Natural killer cell treated with Interleukin-12 subunit alpha and Interleukin-12 subunit beta and Interleukin-15 and Interleukin-18, amount 100 ng/mL, for 72 hours (primary cell): Measurements from ENCODE around the gene UBASH3A. TPM values are rescaled to one million over a fixed set of nuclear protein-coding genes. Genes with fewer than 3 reads are reported as not detected.

Experiments
- ATAC-seq, 2 donors: fragments of 150-1000 bp; cut with Tn5 transposase in 1 of 2; sonication (Bioruptor Pico), chemical (Tn5 transposase) in 1 of 2; 2 replicates each; pipeline ENCODE4 v1.10.0; 2021
- DNase-seq: peaks from one replicate; pipeline ENCODE4 v3.0.0; 2022; ENCODE audit warnings: low spot score
- H3K27ac Mint-ChIP-seq, 2 donors: 1 replicate in 1 of 2; 2 replicates in 1 of 2; pipeline ENCODE4 v1.8.0; 2022; ENCODE audit warnings: mixed read lengths in 2 of 2, mild to moderate bottlenecking in 1 of 2, moderate library complexity in 1 of 2
- H3K27me3 Mint-ChIP-seq, 2 donors: 1 replicate in 1 of 2; 2 replicates in 1 of 2; pipeline ENCODE4 v1.8.0; 2022; ENCODE audit warnings: mixed read lengths in 2 of 2
- H3K36me3 Mint-ChIP-seq: one replicate; pipeline ENCODE4 v1.8.0; 2022; ENCODE audit warnings: mixed read lengths
- H3K4me1 Mint-ChIP-seq, 2 donors: 1 replicate in 1 of 2; 2 replicates in 1 of 2; pipeline ENCODE4 v1.8.0; 2022; ENCODE audit warnings: low read depth in 2 of 2, mixed read lengths in 2 of 2, mild to moderate bottlenecking in 1 of 2
- H3K4me3 Mint-ChIP-seq: one replicate; pipeline ENCODE4 v1.8.0; 2022; ENCODE audit warnings: mixed read lengths
- H3K9me3 Mint-ChIP-seq: 2 replicates; pipeline ENCODE4 v1.8.0; 2022; ENCODE audit warnings: mixed read lengths
- total RNA-seq, 2 donors: library from RNA; stranded (reverse); gene quantifications; one replicate each; pipeline ENCODE4 v1.2.3, GENCODE V29; 2022

Gene UBASH3A
- total RNA-seq, 2 donors from 2014 or later, result 1.7 to 9.2 TPM

- H3K27me3 Mint-ChIP-seq, result peaks cover 17 to 37% of the 10 kb centered on the region in 2 donors
- no peak for ATAC-seq
- no peaks in the 10 kb centered on the region for H3K9me3 Mint-ChIP-seq
- H3K4me3 Mint-ChIP-seq, result no peak within 1 kb of the TSS
- H3K27ac Mint-ChIP-seq, result no peak within 1 kb of the TSS
- DNase-seq, result no peak
- no peaks in the 10 kb centered on the region for H3K4me1 Mint-ChIP-seq
- H3K36me3 Mint-ChIP-seq, result no peaks in the 10 kb centered on the region
Observed at GRCh38 chr21:42366292-42367010, 37.3 kb upstream of the UBASH3A start, which contains the start of gene TFF1. Gene TFF1, minus strand, starts transcription at chr21:42366535. Its CDS starts 40 bp downstream, at chr21:42366495.

GRCh38 chr21:42367367-42368165 lies 36.1 kb upstream of the UBASH3A start:
- Mint-ChIP-seq H3K4me3 (no peak overlapping the region), H3K27ac (no peak overlapping the region), H3K4me1 (no peaks in the 10 kb centered on the region), H3K27me3 (peaks cover 22 to 33% of the 10 kb centered on the region in 2 donors), H3K9me3 (no peaks in the 10 kb centered on the region), H3K36me3 (no peaks in the 10 kb centered on the region)
- ATAC-seq (no peak), DNase-seq (peak; percentile 25)

GRCh38 chr21:42369821-42370220 lies 33.9 kb upstream of the UBASH3A start:
- Mint-ChIP-seq H3K4me1 (no peaks in the 10 kb centered on the region), H3K4me3 (no peak overlapping the region), H3K27ac (no peak overlapping the region), H3K27me3 (peaks cover 15 to 32% of the 10 kb centered on the region in 2 donors), H3K9me3 (no peaks in the 10 kb centered on the region), H3K36me3 (no peaks in the 10 kb centered on the region)
- DNase-seq (no peak), ATAC-seq (no peak)

GRCh38 chr21:42370894-42371654 lies 32.6 kb upstream of the UBASH3A start:
- Mint-ChIP-seq H3K27ac (peak overlapping the region in 1 of 2 donors; percentile 16), H3K9me3 (no peaks in the 10 kb centered on the region), H3K4me1 (peaks cover 0 to 2% of the 10 kb centered on the region in 2 donors), H3K27me3 (peaks cover 15 to 33% of the 10 kb centered on the region in 2 donors), H3K4me3 (no peak overlapping the region), H3K36me3 (no peaks in the 10 kb centered on the region)
- ATAC-seq (no peak), DNase-seq (no peak)

- Mint-ChIP-seq H3K27ac (no peak overlapping the region), H3K4me1 (peaks cover 0 to 2% of the 10 kb centered on the region in 2 donors), H3K4me3 (no peak overlapping the region), H3K9me3 (no peaks in the 10 kb centered on the region), H3K27me3 (peaks cover 15 to 41% of the 10 kb centered on the region in 2 donors), H3K36me3 (no peaks in the 10 kb centered on the region)
- DNase-seq, result no peak
- ATAC-seq, result no peak
Observed at GRCh38 chr21:42373196-42373907, 30.4 kb upstream of the UBASH3A start.

GRCh38 chr21:42373908-42374455 lies 29.7 kb upstream of the UBASH3A start:
- peak overlapping the region; percentile 11 to 31 for H3K27ac Mint-ChIP-seq
- H3K36me3 Mint-ChIP-seq, result no peaks in the 10 kb centered on the region
- H3K9me3 Mint-ChIP-seq, result no peaks in the 10 kb centered on the region
- peak overlapping the region; percentile 30 for H3K4me3 Mint-ChIP-seq
- H3K4me1 Mint-ChIP-seq, result peaks cover 0 to 2% of the 10 kb centered on the region in 2 donors
- peaks cover 15 to 41% of the 10 kb centered on the region in 2 donors for H3K27me3 Mint-ChIP-seq
- DNase-seq (no peak), ATAC-seq (no peak)

- Mint-ChIP-seq H3K4me3 (peak overlapping the region; percentile 30), H3K27me3 (peaks cover 15 to 38% of the 10 kb centered on the region in 2 donors), H3K27ac (peak overlapping the region; percentile 11 to 31), H3K9me3 (no peaks in the 10 kb centered on the region), H3K36me3 (no peaks in the 10 kb centered on the region), H3K4me1 (peaks cover 0 to 2% of the 10 kb centered on the region in 2 donors)
- DNase-seq (no peak), ATAC-seq (no peak)
Observed at GRCh38 chr21:42374457-42374856, 29.2 kb upstream of the UBASH3A start.

- Mint-ChIP-seq H3K27me3 (peaks cover 15 to 38% of the 10 kb centered on the region in 2 donors), H3K4me3 (peak overlapping the region; percentile 30), H3K36me3 (no peaks in the 10 kb centered on the region), H3K27ac (no peak overlapping the region), H3K4me1 (peaks cover 0 to 2% of the 10 kb centered on the region in 2 donors), H3K9me3 (no peaks in the 10 kb centered on the region)
- ATAC-seq, result no peak
- DNase-seq, result no peak
Observed at GRCh38 chr21:42374864-42375499, 28.7 kb upstream of the UBASH3A start.

- peaks cover 14 to 38% of the 10 kb centered on the region in 2 donors for H3K27me3 Mint-ChIP-seq
- H3K27ac Mint-ChIP-seq, result no peak overlapping the region
- ATAC-seq (no peak), DNase-seq (no peak)
- no peaks in the 10 kb centered on the region for H3K9me3 Mint-ChIP-seq
- peaks cover 0 to 2% of the 10 kb centered on the region in 2 donors for H3K4me1 Mint-ChIP-seq
- no peaks in the 10 kb centered on the region for H3K36me3 Mint-ChIP-seq
- no peak overlapping the region for H3K4me3 Mint-ChIP-seq
Observed at GRCh38 chr21:42375506-42375905, 28.2 kb upstream of the UBASH3A start.

GRCh38 chr21:42375966-42376337 lies 27.8 kb upstream of the UBASH3A start:
- Mint-ChIP-seq H3K9me3 (no peaks in the 10 kb centered on the region), H3K36me3 (no peaks in the 10 kb centered on the region), H3K4me3 (no peak overlapping the region), H3K27ac (no peak overlapping the region), H3K4me1 (peaks cover 0 to 2% of the 10 kb centered on the region in 2 donors), H3K27me3 (peaks cover 10 to 35% of the 10 kb centered on the region in 2 donors)
- DNase-seq, result no peak
- no peak for ATAC-seq

GRCh38 chr21:42376338-42376982 lies 27.2 kb upstream of the UBASH3A start:
- Mint-ChIP-seq H3K4me1 (peaks cover 0 to 2% of the 10 kb centered on the region in 2 donors), H3K36me3 (peaks cover 1% of the 10 kb centered on the region), H3K27me3 (peaks cover 5 to 30% of the 10 kb centered on the region in 2 donors), H3K9me3 (no peaks in the 10 kb centered on the region), H3K4me3 (no peak overlapping the region), H3K27ac (peak overlapping the region in 1 of 2 donors; percentile 35)
- no peak for DNase-seq
- ATAC-seq, result no peak
